ENCODE measurements around the gene CEP104.
A peak's percentile ranks its signal among the peaks of the same experiment; 100 is the strongest.

CEP104 gene

DNA sequence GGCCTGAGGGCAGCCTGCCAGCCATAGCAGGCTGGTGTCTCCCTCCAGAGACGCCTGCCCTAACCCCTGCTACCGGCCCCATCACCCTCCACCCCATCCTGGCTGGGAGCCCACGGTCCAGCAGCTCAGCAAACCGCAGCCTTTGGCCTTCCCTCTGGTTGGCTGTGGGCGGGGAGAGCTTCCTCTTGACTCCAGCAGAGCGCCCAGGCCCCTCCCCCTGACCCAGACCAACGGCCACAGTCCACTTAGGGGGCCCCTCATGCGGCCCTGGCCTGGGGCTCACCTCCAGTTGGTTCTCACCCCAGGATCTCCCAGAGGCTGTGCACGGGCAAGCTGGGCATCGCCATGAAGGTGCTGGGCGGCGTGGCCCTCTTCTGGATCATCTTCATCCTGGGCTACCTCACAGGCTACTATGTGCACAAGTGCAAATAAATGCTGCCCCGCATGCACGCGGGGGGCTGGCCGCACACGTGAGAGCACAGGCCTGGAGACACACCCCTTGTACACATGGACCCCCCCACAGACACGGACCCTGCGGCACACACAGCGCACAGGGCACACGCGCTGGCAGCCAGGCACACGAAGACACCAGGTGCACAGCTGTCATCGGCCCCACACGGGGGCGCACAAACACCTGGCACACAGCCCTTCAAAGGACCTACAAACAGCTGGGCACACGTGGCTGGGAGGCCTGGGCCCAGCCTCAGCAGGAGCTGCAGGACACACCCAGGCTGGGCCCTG lies 81.4 kb downstream of the CEP104 start:
- DNase-seq = peak; percentile 61 to 65

GRCh38 chr1:3774946-3775489 lies 82.0 kb downstream of the CEP104 start:
- no peak for DNase-seq

DNA sequence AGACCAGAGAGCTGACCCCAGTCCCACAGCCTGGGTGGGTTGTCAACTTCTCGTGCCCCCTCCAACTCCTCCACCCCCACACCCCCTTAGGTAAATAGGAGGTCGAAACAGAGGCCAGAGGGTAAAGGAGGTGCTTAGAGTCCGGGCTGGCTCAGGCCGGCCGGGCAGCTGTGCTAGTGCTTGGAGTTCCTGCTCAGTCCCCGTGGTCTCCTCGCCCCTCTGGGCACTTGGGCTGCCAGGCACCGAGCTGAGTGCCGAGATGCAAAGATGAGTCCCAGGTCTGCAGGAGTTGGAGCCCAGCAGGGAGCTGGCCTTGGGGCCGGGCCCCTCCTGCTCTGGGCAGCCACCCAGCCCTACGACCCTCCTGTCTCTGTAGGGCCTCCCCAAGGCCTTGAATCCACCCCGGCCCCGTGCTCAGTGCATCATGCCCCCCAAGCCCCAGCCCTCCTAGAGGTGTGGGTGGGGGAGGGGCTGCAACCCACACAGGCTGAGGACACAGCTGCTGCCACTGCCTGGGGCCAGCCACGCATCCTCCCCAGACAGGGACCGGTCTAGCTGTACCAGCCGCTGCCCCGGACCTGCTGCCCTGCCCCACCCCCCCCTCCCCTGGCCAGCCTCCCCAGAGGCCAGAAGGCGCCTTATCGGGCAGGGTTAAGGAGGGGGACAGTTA lies 82.6 kb downstream of the CEP104 start:
- DNase-seq = no peak

DNA sequence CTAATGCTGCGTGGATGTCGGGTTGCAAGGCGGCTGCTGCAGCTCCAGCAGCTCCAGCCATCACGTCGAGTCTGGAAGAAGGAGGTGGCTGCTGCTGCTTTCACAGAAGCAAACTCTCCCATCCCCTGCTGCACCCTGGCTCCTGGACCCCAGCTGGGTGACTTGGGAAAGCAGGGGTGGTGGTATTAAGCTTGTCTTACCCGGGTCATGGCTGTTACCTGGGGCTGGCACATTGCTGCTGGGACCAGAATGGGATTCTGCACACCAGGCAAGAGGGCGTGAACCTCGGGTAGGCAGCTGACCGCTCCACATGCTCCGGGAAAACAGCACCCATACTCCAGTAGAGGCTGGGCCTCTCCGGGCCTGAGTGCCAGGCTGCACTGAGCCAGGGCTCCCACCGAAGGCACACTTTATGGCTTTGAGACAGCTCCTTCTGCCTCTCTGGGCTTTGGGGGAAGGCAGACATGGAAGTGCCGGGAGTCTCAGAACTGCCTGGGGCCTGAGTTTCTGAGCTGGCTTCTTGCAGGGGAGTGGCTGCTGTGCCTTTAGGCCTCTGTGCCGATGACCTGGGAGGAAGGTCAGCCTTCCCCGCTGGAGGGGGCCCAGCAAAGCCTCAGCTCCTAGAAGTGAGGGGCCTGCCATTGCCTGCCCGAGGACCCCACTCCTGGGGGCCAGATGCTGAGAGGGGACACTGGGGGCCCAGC lies 83.3 kb downstream of the CEP104 start:
- no peak for DNase-seq

GRCh38 chr1:3772715-3773571 lies 84.1 kb downstream of the CEP104 start, which contains the start of gene SMIM1:
Gene SMIM1 (plus strand): TSS chr1:3772749. CDS start chr1:3775374, 2,625 bp downstream.
- DNase-seq = no peak

- DNase-seq = peak; percentile 47 to 50
These were observed 84.8 kb downstream of the CEP104 start for GRCh38 chr1:3772027-3772714.

- no peak for DNase-seq
These were observed 85.6 kb downstream of the CEP104 start for GRCh38 chr1:3771108-3772026.

GRCh38 chr1:3770047-3770765 lies 86.8 kb downstream of the CEP104 start:
- no peak for DNase-seq

DNA sequence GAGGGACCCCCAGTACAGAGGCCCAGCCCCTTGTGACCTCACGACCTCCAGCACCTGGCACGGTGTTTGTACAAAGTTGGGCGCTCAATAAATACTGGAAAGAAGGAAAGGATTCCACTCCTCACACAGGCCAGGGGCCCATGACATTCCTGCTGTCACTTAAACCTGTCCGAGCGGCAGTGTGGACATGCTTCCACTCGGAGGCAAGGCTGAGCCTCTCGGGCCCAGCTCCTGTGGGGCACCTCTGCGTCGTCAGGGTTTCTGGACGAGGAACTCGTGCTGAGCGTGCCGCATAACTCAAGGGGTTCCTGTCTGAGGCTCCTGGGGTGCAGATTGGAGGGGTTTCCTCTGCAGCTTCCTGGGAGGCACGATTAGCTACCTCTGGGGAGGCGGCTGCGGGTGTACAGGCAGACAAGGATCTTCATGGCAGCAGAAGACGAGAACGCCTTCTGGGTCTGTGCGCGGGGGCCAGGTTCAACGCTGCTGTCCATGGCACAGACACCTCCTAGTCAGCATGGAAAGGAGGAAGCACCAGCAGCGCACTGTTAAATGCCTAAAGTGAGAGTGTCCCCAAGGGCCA lies 88.1 kb downstream of the CEP104 start:
- DNase-seq = no peak

DNA sequence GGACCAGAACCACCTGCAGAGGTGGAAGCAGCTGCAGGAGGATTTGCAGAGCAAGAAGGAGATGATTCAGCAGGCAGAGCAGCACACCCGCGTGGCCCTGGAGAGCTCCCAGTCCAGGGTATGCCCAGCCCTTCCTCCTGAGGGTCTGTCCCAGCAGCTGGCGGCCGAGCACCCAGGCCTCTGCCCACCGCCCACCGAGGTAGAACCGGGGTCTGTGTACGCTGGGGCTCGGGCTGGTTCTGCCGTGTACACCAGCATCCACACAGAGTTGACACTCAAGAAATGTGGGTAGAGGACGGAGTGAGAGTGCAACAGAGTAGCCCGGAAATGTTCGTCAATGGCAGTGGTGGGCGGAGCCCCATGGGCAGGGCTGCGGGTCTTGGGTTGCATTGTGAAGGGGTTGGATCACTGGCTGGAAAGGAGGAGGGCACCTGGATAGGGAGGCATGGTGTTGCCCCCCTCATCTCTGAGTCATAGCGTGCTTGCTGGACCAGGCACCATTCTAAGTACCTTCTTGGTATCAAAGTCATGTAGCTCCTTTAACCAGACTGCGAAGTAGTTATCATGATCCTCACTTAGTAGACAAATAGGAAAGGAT lies 89.6 kb downstream of the CEP104 start:
- DNase-seq = no peak

DNA sequence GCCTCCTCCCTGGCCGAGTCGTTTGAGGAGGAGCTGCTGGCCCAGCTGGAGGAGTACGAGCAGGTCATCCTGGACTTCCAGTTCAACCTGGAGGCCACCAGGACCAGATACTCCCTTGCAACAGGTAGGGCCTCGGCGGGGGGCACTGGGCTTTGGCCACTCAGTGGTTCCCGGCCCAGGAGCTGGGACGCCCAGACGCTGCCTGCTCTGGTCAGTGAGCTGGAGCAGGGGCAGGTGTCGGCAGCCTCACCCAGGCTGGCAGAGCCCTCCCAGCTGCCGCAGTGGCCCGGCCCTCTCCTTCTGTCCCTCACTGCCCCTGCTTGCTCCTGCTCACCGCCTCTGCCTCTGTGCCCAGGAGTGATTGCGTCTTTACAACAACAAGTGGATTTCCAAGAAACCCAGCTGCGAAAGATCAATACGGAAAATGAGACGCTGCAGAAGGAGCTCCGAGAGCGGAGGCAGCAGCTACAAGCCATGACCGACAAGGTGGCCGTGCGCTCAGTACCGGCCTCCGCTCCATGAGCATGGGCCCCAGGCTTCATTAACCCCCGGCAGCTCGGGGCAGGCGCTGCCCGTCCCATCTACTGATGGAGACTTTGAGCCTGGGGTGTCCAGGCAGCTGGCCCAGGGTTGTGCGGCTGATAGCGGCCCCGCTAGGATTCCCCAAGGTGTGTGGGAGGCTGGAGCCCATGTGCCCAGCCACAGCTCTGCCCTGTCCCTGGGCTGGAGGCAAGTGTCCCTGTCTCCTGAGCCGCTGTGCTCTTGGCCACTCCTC lies 93.5 kb downstream of the CEP104 start:
- DNase-seq = no peak

GRCh38 chr1:3762873-3763228 lies 94.2 kb downstream of the CEP104 start:
- no peak for DNase-seq

- no peak for DNase-seq
These were observed 94.7 kb downstream of the CEP104 start for GRCh38 chr1:3762151-3762872.

Data from NCI-H1930 (cell line).